Putamen (tissue), 1 donor: Measurements from ENCODE around the gene NOL7.

Source experiments
- DNase-seq: peaks from one replicate; pipeline ENCODE4 v3.0.0-alpha.2; 2016; ENCODE audit warnings: low spot score

NOL7 gene

GRCh38 chr6:13614926-13615791, at the start of gene NOL7:
Gene NOL7, plus strand, starts transcription at chr6:13615335. Its CDS starts 24 bp downstream, at chr6:13615359.
- DNase-seq = peak; percentile 97

GRCh38 chr6:13565921-13566320, 49.2 kb upstream of the NOL7 start:
- DNase-seq = no peak

GRCh38 chr6:13566500-13566899, 48.6 kb upstream of the NOL7 start:
- no peak for DNase-seq

- DNase-seq = no peak
These were observed 46.2 kb upstream of the NOL7 start for GRCh38 chr6:13568970-13569369.

GRCh38 chr6:13572240-13572639, 42.9 kb upstream of the NOL7 start:
- DNase-seq = no peak

GRCh38 chr6:13572951-13573654, 42.0 kb upstream of the NOL7 start:
- DNase-seq = no peak

- peak; percentile 41 for DNase-seq
These were observed 41.4 kb upstream of the NOL7 start for GRCh38 chr6:13573669-13574110.

- peak; percentile 94 for DNase-seq
These were observed 41.0 kb upstream of the NOL7 start for GRCh38 chr6:13574149-13574570.

GRCh38 chr6:13574571-13575376, 40.4 kb upstream of the NOL7 start, which contains the start of gene SIRT5:
Gene SIRT5, plus strand, starts transcription at chr6:13574601. Its CDS starts 9,510 bp downstream, at chr6:13584111.
- peak; percentile 81 for DNase-seq

GRCh38 chr6:13575377-13575775, 39.8 kb upstream of the NOL7 start:
- DNase-seq = no peak

- DNase-seq = no peak
These were observed 39.1 kb upstream of the NOL7 start for GRCh38 chr6:13576017-13576416.

GRCh38 chr6:13577926-13578325, 37.2 kb upstream of the NOL7 start:
- no peak for DNase-seq

GRCh38 chr6:13579911-13580310, 35.2 kb upstream of the NOL7 start:
- DNase-seq = no peak

- DNase-seq = no peak
These were observed 33.4 kb upstream of the NOL7 start for GRCh38 chr6:13581700-13582229.

GRCh38 chr6:13586603-13587542, 28.3 kb upstream of the NOL7 start:
- DNase-seq = no peak

GRCh38 chr6:13589801-13590200, 25.3 kb upstream of the NOL7 start:
- DNase-seq = no peak

GRCh38 chr6:13590574-13591153, 24.5 kb upstream of the NOL7 start:
- no peak for DNase-seq

GRCh38 chr6:13591205-13591921, 23.8 kb upstream of the NOL7 start:
- no peak for DNase-seq

GRCh38 chr6:13593103-13593502, 22.0 kb upstream of the NOL7 start:
- no peak for DNase-seq

GRCh38 chr6:13593720-13594119, 21.4 kb upstream of the NOL7 start:
- DNase-seq = no peak
